Measurements from ENCODE around the gene PPFIA1. TPM values are rescaled to one million over a fixed set of nuclear protein-coding genes. Genes with fewer than 3 reads are reported as not detected.
A peak's percentile ranks its signal among the peaks of the same experiment; 100 is the strongest.

PPFIA1 gene
- total RNA-seq, 2 donors from 2014 or later = 105 to 118 TPM

DNA sequence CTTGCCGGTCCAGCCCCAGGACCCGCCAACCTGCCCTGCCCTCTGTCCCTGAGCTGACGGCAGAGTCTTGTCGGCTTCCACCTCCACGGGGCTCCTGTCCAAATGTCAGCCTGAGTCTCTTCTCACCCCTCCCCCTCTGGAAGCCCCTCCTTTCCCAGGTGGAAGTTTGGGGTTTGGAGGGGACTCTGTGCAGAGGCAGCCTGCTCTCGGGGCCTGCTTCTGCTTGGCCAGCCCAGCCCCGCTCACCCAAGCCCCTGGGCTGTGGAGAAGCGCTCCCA lies 158.9 kb downstream of the PPFIA1 start:
- Mint-ChIP-seq H3K27ac (no peak overlapping the region), H3K4me3 (no peak overlapping the region), H3K27me3 (ENCODE audit: insufficient read depth) (no peaks in the 10 kb centered on the region), H3K9me3 (no peaks in the 10 kb centered on the region), H3K4me1 (no peaks in the 10 kb centered on the region), H3K36me3 (ENCODE audit: low read depth) (peaks cover 74% of the 10 kb centered on the region)
- Histone ChIP-seq H3K36me3 (ENCODE audit: control insufficient read depth, insufficient read depth, low read length) (peaks cover 81% of the 10 kb centered on the region), H3K4me3 (ENCODE audit: low read length) (no peak overlapping the region), H3K9ac (ENCODE audit: extremely low read depth, low read length, poor library complexity, severe bottlenecking) (no peak overlapping the region), H3K27ac (ENCODE audit: low read depth, low read length) (no peak overlapping the region), H3K9me3 (ENCODE audit: control insufficient read depth, low read length) (no peaks in the 10 kb centered on the region), H3K4me1 (ENCODE audit: control insufficient read depth, insufficient read depth, low read length) (no peaks in the 10 kb centered on the region), H3K27me3 (ENCODE audit: control insufficient read depth, insufficient read depth, low read length, poor library complexity, severe bottlenecking) (no peaks in the 10 kb centered on the region)
- TF ChIP-seq, protein P1, sequence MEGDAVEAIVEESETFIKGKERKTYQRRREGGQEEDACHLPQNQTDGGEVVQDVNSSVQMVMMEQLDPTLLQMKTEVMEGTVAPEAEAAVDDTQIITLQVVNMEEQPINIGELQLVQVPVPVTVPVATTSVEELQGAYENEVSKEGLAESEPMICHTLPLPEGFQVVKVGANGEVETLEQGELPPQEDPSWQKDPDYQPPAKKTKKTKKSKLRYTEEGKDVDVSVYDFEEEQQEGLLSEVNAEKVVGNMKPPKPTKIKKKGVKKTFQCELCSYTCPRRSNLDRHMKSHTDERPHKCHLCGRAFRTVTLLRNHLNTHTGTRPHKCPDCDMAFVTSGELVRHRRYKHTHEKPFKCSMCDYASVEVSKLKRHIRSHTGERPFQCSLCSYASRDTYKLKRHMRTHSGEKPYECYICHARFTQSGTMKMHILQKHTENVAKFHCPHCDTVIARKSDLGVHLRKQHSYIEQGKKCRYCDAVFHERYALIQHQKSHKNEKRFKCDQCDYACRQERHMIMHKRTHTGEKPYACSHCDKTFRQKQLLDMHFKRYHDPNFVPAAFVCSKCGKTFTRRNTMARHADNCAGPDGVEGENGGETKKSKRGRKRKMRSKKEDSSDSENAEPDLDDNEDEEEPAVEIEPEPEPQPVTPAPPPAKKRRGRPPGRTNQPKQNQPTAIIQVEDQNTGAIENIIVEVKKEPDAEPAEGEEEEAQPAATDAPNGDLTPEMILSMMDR (conservative IDR thresholded peaks at IDR 0.05) = no peak
- WGBS, 2 experiments (ENCODE audit: insufficient coverage in 1 of 2, insufficient read length in 1 of 2) = 90 to 93% methylated on average over 2 to 8 of the region's 8 CpGs
- no peak for DNase-seq

DNA sequence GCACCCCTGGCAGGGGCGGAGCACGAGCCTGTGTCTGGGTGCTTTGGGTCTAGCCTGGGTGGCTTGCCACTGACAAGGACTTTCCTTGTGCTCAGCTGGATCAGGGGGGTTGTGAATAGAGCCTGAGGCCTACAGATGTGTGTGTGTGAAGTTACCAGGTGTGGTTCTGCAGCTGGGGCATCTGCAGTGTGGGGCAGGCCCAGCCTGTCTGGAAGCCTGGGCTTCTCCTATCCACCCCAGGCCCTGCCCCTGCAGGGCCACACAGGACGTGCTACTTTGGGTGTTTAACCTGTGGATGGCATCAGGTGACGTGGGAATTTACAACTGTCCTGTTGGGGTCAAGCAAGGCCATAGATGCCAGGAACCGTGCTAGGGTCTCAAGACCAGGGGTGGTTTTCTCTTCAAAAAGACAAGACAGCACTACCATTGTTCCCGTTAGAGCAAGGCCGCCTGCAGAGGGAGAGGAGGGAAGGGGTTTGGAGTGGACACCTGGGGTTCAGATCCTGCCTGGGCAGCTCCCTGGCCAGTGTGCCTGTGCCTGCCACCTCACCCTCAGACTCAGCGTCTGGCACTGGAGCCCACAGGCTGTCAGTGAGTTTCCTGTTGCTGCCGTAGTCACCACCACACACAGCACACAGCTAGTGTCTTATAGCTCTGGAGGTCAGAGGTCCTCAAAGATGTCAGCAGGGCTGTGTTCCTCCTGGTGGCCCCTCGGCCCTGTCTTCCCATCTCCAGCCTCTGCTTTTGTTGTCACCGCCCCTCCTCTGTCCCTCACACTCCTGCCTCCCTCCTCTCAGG lies 159.4 kb downstream of the PPFIA1 start:
- H3K27me3 ChIP-seq (ENCODE audit: control insufficient read depth, insufficient read depth, low read length, poor library complexity, severe bottlenecking) = no peaks in the 10 kb centered on the region
- TF ChIP-seq, protein P1 (conservative IDR thresholded peaks at IDR 0.05) = no peak
- H3K4me1 Mint-ChIP-seq = no peaks in the 10 kb centered on the region
- H3K4me3 ChIP-seq (ENCODE audit: low read length) = no peak overlapping the region
- no peak overlapping the region for H3K27ac ChIP-seq (ENCODE audit: low read depth, low read length)
- no peaks in the 10 kb centered on the region for H3K9me3 ChIP-seq (ENCODE audit: control insufficient read depth, low read length)
- WGBS, 2 experiments (ENCODE audit: insufficient coverage in 1 of 2, insufficient read length in 1 of 2) = 93 to 97% methylated on average over 8 to 11 of the region's 11 CpGs
- peak overlapping the region; percentile 49 for H3K27ac Mint-ChIP-seq
- no peak overlapping the region for H3K4me3 Mint-ChIP-seq
- no peak for DNase-seq
- no peaks in the 10 kb centered on the region for H3K27me3 Mint-ChIP-seq (ENCODE audit: insufficient read depth)
- no peak overlapping the region for H3K9ac ChIP-seq (ENCODE audit: extremely low read depth, low read length, poor library complexity, severe bottlenecking)
- no peaks in the 10 kb centered on the region for H3K4me1 ChIP-seq (ENCODE audit: control insufficient read depth, insufficient read depth, low read length)
- no peaks in the 10 kb centered on the region for H3K9me3 Mint-ChIP-seq
- peaks cover 74% of the 10 kb centered on the region for H3K36me3 Mint-ChIP-seq (ENCODE audit: low read depth)
- peaks cover 82% of the 10 kb centered on the region for H3K36me3 ChIP-seq (ENCODE audit: control insufficient read depth, insufficient read depth, low read length)

DNA sequence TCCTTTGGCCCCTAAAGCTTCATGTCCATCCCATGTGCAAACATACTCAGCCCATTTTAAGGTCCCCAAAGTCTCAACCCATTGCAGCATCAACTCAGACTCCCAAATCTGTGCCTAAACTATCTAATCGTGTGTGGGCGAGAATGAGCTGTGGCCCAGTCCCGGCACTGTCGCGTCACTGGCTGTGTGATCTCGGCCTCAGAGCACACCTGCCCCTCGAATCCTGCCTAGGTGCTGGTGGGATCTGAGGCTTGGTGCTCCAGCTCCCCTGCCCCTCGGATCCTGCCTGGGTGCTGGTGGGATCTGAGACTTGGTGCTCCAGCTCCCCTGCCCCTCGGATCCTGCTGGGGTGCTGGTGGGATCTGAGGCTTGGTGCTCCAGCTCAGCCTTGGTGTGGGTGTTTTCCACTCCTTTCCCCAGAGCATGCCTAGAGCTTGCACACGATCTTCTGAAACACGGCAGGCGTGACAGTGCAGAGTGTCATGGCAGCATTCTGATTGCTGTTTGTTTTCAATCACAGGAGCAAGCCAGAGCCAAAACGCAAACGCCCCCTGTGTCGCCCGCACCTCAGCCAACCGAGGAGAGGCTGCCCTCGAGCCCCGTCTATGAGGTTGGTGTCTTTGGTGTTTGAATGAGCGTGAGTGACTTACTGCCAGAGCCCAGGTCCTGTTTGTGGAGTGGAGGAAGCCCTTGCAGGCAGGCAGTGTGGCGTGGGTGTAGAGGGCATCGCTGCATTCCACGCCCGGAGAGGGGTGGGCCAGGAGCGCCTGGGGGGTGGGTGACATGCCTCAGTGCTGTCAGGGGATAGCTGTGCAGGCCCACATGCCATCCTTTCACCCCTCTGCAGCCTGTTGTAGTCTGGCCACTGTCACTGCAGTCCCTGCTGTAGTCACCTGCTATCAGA lies 160.4 kb downstream of the PPFIA1 start:
- Histone ChIP-seq H3K9ac (ENCODE audit: extremely low read depth, low read length, poor library complexity, severe bottlenecking) (no peak overlapping the region), H3K27me3 (ENCODE audit: control insufficient read depth, insufficient read depth, low read length, poor library complexity, severe bottlenecking) (no peaks in the 10 kb centered on the region), H3K4me1 (ENCODE audit: control insufficient read depth, insufficient read depth, low read length) (no peaks in the 10 kb centered on the region), H3K36me3 (ENCODE audit: control insufficient read depth, insufficient read depth, low read length) (peaks cover 82% of the 10 kb centered on the region), H3K9me3 (ENCODE audit: control insufficient read depth, low read length) (no peaks in the 10 kb centered on the region), H3K4me3 (ENCODE audit: low read length) (no peak overlapping the region), H3K27ac (ENCODE audit: low read depth, low read length) (no peak overlapping the region)
- TF ChIP-seq, protein P1 (conservative IDR thresholded peaks at IDR 0.05) = no peak
- Mint-ChIP-seq H3K4me1 (no peaks in the 10 kb centered on the region), H3K9me3 (no peaks in the 10 kb centered on the region), H3K36me3 (ENCODE audit: low read depth) (peaks cover 74% of the 10 kb centered on the region), H3K4me3 (no peak overlapping the region), H3K27me3 (ENCODE audit: insufficient read depth) (no peaks in the 10 kb centered on the region), H3K27ac (peak overlapping the region; percentile 49)
- WGBS, 2 experiments (ENCODE audit: insufficient coverage in 1 of 2, insufficient read length in 1 of 2) = 94 to 96% methylated on average over 22 to 25 of the region's 25 CpGs
- no peak for DNase-seq
